NOMO-1 treated with dmso at 0.1 percent for 144 hours (cell line): ENCODE results near the gene HAO1.
"Not testable (repeated sequence)": the region's sequence is repeated elsewhere in the genome, so short reads cannot be mapped to it uniquely, and the experiment has no call there.

Source experiments
- DNase-seq: peaks from one replicate; lab custom pipeline; 2025; ENCODE audit not compliant: unreplicated experiment; lab: John Stamatoyannopoulos, UW

The HAO1 gene

DNA sequence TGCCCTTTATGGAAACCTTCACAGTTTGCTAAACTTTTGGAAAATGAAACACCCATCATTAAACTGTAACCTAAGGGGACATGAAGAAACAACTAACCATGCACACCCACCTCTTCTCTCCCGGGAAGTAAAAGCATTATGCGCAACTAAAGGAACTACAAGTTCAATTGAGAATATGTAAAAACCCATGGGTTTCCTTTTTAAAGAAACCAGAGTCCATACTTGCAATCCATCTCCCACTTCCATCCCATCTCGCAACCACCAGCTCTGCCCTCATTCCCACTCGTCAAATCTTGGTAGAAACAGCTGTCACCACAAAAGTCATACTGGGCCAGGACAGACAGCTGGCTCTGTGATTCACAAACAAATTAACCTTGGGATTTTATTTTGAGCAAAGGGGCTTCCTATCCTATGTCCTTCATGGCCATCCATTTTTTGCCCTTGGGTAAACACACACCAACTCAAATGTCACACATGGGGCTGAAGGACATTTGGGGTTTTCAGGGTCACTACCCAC, 81.5 kb downstream of the HAO1 start:
- DNase-seq, result no peak

DNA sequence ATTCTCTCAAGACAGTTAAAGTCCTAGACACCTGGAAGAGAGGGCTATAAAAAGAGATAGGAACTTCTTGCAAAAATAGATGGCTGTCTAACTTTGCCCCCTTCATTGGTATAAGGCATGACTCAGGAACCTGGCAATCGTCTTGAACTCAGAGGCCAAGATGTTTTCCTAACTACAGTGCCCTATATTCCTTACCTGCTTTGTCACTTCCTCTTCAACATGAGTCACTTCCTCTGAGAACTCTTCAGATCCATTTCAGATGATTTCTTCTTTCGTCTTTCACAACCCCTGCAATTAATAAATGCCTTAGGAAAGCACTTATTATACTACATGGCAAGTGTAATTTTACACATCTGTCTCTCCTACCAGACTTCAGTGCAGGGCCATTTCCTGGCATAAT, 83.5 kb downstream of the HAO1 start:
- no peak for DNase-seq

GRCh38 chr20:7855545-7855944, 84.7 kb downstream of the HAO1 start:
- DNase-seq, result no peak

DNA sequence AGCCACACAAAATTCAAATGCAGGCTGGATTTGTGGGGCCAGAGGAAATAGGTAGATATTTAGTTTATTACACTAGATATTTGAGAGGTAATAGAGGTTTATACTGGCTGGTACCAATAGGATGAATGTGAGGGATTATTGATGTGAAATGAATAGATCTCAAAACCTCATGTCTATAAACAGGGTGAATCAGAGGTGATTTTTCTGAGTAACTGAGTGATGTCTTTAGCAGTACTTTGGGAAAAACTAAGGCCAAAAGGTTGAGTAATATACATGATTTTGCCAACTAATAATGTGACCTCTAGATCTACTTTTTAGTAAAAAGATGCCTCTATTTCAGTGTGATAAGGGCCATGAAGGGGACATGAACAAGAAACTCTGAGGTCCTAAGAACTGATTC, 86.8 kb downstream of the HAO1 start:
- no peak for DNase-seq

DNA sequence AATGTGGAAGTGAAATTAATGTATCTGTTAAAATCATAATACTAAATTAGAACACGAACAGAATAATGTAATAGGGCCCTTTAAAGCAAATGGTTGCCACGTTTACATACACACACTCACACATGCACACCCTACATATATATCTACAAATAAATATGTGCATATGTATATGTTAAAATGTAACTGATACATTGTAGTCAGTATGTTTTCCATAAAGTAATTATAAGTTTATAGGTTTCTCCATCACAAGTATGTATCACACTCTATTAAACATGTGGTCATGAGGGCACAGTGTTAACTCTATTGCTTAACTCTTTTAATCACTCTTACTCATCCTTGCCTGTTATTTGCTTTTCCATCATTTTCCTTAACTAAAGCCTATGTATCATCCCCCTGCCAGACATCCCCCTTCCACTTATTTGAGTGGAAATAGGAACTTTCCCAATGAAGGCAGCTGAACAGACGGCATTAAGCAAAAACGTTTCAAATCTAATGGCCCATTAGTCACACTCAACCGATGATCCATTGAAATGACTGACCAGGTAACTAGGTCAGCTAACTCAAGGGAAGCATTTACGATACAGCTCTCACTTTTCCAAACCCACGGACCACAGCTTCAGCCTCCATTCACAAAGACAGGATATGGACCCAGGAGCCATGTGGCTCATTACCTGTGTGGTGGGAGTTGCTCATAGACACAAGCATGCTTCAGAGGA, 89.3 kb downstream of the HAO1 start:
- DNase-seq, result no peak

DNA sequence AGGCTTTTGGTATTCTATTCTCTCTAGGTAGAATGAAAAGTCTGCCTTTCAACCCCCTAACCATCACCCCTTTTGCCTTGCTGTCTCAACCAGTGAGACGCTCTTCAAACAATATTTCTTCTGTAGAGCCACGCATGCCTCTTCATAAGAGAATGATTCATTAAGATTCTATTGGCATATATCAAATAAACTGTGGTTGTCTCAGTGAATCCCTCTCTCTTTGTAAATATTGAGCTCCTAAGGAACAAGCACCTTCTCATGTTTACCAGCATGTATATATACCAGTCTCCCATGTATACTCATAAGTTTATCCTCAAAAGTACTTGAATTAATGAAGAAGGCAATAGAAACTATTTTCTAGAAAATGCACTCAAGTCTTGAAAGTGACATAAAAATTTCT, 90.6 kb downstream of the HAO1 start:
- DNase-seq, result no peak

- DNase-seq, result no peak
Observed at GRCh38 chr20:7848351-7848750, 91.9 kb downstream of the HAO1 start.

DNA sequence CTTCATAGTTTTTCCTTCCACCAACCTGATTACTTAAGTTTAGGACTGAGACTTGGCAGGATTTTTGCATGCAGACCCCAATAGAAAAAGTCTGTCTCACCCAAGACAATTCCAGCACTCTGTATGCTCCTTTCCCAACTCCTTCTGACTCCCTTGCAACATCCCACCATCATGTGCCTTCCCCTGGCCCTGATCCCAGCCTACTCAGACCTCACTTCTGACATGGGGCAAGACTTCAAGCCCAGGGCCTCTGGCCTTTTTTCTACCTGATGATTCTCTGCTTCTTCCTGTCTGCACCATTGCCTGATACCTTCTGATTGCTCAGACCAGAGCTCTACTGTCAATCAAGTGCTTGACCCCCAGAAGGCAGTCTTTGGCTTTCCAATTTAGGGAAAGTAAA, 96.6 kb downstream of the HAO1 start:
- no peak for DNase-seq

DNA sequence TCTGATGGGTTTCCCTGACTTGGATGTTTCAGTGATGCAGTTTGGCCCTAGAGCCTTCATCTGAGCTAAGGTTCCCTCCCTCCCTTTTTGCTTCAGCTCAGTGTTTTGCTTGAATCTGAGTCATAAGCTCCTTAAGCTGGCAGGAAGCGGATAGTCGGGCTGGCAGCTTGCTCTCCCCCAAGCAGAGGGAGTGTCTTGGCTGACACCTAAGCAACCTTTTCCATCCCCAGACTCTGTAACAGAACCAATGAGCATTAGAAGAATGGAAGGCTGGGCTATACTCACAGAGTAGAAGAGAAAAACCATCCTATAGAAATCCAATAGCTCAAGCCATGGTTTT, 98.3 kb downstream of the HAO1 start:
- no peak for DNase-seq

DNA sequence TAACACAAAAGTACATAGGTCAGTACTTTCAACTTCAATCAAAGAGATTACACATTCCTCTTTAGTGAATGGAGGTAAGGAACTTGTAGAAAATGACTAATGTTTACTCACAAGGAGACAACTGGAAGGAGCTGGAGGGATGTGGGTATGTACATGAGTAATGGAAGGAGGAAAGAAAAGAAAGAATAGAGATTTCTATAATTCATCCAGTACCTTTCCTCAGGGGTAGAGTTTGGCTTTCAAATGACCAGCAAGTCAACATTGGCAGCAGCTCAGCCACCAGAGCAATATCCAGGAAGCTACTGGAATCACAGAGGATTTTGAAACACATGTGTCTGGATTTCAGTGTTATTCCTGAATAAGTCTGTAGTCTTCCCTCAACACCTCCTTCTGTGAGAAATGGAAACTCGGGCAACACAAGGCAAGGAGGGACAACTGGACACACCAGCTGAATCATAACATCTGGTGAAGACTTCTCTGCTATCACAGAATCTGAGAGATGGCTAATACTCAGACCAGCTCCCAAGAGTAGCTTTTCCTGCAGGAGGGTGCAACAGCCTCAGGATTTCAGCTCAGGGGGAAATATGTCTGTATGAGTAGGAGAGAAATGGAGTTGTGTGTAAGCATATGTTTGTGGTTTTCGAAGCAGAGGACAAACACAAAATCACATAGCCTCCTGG, 98.8 kb downstream of the HAO1 start:
- no peak for DNase-seq

GRCh38 chr20:7836076-7836475, 104.2 kb downstream of the HAO1 start:
- no peak for DNase-seq

- not testable (repeated sequence) for DNase-seq
Observed at GRCh38 chr20:7834441-7834840, 105.8 kb downstream of the HAO1 start.
